ENCODE measurements around the gene SDK2.

DNA sequence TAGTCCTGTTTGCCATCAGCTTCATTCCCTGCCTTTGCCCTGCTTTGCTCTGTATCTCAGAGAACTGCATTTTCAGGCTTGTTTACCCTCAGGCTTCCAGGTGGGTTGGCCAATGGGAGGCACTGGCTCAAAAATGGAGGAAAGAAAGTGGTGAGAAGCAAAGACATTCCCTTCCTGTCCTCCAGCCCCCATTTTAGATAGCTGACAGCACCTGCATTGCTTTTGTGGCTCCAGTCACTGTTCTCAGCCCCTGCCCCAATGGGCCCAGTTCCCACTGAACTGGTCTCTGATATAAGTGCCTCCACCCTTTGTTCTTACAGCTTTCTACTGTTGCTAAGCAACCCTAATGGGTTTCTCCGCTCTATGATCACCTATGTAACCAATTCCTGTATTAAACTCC, 19.4 kb upstream of the SDK2 start:
- TF ChIP-seq, protein P1, sequence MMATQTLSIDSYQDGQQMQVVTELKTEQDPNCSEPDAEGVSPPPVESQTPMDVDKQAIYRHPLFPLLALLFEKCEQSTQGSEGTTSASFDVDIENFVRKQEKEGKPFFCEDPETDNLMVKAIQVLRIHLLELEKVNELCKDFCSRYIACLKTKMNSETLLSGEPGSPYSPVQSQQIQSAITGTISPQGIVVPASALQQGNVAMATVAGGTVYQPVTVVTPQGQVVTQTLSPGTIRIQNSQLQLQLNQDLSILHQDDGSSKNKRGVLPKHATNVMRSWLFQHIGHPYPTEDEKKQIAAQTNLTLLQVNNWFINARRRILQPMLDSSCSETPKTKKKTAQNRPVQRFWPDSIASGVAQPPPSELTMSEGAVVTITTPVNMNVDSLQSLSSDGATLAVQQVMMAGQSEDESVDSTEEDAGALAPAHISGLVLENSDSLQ (IDR thresholded peaks at IDR 0.05), result no peak
- TF ChIP-seq FOXA1 (IDR thresholded peaks at IDR 0.05) (no peak), BHLHE40 (IDR thresholded peaks at IDR 0.05; ENCODE audit: borderline replicate concordance) (no peak), ELF4 (IDR thresholded peaks at IDR 0.05) (no peak), ZNF384 (IDR thresholded peaks at IDR 0.05) (no peak), SUZ12 (IDR thresholded peaks at IDR 0.05) (no peak), NFRKB (IDR thresholded peaks at IDR 0.05) (no peak), FOXM1 (IDR thresholded peaks at IDR 0.05; ENCODE audit: borderline replicate concordance) (no peak), L3MBTL2 (conservative IDR thresholded peaks at IDR 0.05) (no peak)
